ENCODE results near the gene CALHM5. TPM values are rescaled to one million over a fixed set of nuclear protein-coding genes. Genes with fewer than 3 reads are reported as not detected.

The CALHM5 gene
- total RNA-seq, 1 experiment from 2014 or later, result not detected

GRCh38 chr6:116497113-116497676 is 14.2 kb upstream of the CALHM5 start:
- POLR2A ChIA-PET (ENCODE audit: unreplicated experiment), result no interaction called here

DNA sequence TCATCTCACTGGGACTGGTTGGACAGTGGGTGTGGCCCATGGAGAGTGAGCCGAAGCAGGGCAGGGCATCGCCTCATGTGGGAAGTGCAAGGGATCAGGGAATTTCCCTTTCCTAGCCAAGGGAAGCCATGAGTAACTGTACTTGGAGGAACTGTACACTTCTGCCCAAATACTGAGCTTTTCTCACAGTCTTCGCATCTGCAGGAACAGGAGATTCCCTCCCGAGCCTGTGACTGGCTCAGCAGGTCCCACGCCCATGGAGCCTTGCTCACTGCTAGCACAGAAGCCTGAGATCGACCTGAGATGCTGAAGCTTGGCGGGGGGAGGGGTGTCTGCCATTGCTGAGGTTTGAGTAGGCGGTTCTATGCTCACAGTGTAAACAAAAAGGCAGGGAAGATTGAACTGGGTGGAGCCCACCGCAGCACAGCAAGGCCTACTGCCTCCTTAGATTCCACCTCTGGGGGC is 10.4 kb upstream of the CALHM5 start:
- Histone ChIP-seq H3K9me3 (ENCODE audit: low read length) (no peaks in the 10 kb centered on the region), H3K4me3 (ENCODE audit: low read length) (no peak overlapping the region), H3K4me2 (ENCODE audit: low read length) (no peak overlapping the region), H3K9me2 (replicated peaks; ENCODE audit: low read length) (no peaks in the 10 kb centered on the region), H3K79me2 (ENCODE audit: low read length) (no peaks in the 10 kb centered on the region), H3F3A (ENCODE audit: low read length, unreplicated experiment) (no peaks in the 10 kb centered on the region), H3K36me3 (ENCODE audit: low read depth, low read length) (no peaks in the 10 kb centered on the region), H3K27ac (ENCODE audit: low read length) (no peak overlapping the region), H3K27me3 (ENCODE audit: low read length) (no peaks in the 10 kb centered on the region), H3K9ac (ENCODE audit: low read length) (no peak overlapping the region), H3K4me1 (ENCODE audit: insufficient read depth, low read length) (no peaks in the 10 kb centered on the region), H2AFZ (ENCODE audit: low read length) (no peak overlapping the region), H4K20me1 (ENCODE audit: low read length) (no peaks in the 10 kb centered on the region)
- no TSS peak for BruUV-seq (replicated peaks)
- ATAC-seq (no peak), DNase-seq (no peak)
- TF ChIP-seq EZH2 (IDR thresholded peaks at IDR 0.05; ENCODE audit: low read length, unreplicated experiment) (no peak), EZH2phosphoT487 (IDR thresholded peaks at IDR 0.05; ENCODE audit: borderline replicate concordance, low read length) (no peak)
- TF ChIP-seq, protein P1, sequence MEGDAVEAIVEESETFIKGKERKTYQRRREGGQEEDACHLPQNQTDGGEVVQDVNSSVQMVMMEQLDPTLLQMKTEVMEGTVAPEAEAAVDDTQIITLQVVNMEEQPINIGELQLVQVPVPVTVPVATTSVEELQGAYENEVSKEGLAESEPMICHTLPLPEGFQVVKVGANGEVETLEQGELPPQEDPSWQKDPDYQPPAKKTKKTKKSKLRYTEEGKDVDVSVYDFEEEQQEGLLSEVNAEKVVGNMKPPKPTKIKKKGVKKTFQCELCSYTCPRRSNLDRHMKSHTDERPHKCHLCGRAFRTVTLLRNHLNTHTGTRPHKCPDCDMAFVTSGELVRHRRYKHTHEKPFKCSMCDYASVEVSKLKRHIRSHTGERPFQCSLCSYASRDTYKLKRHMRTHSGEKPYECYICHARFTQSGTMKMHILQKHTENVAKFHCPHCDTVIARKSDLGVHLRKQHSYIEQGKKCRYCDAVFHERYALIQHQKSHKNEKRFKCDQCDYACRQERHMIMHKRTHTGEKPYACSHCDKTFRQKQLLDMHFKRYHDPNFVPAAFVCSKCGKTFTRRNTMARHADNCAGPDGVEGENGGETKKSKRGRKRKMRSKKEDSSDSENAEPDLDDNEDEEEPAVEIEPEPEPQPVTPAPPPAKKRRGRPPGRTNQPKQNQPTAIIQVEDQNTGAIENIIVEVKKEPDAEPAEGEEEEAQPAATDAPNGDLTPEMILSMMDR (conservative IDR thresholded peaks at IDR 0.05; ENCODE audit: low read depth, low read length), result no peak
- POLR2A ChIA-PET (ENCODE audit: unreplicated experiment), result no interaction called here
- intact Hi-C loops (cut with micrococcal nuclease), result no loop called here
- CTCF ChIA-PET, result no interaction called here

More at GRCh38 chr6:116497113-116497676, 14.2 kb upstream of the CALHM5 start:
- intact Hi-C loops (cut with micrococcal nuclease), result no loop called here
- CTCF ChIA-PET, result no interaction called here
- Histone ChIP-seq H3K4me2 (ENCODE audit: low read length) (no peak overlapping the region), H3K4me3 (ENCODE audit: low read length) (no peak overlapping the region), H4K20me1 (ENCODE audit: low read length) (no peaks in the 10 kb centered on the region), H3K9me3 (ENCODE audit: low read length) (no peaks in the 10 kb centered on the region), H3F3A (ENCODE audit: low read length, unreplicated experiment) (no peaks in the 10 kb centered on the region), H3K36me3 (ENCODE audit: low read depth, low read length) (no peaks in the 10 kb centered on the region), H3K27me3 (ENCODE audit: low read length) (no peaks in the 10 kb centered on the region), H3K4me1 (ENCODE audit: insufficient read depth, low read length) (no peaks in the 10 kb centered on the region), H3K9ac (ENCODE audit: low read length) (no peak overlapping the region), H3K27ac (ENCODE audit: low read length) (no peak overlapping the region), H3K9me2 (replicated peaks; ENCODE audit: low read length) (no peaks in the 10 kb centered on the region), H2AFZ (ENCODE audit: low read length) (no peak overlapping the region), H3K79me2 (ENCODE audit: low read length) (no peaks in the 10 kb centered on the region)
- TF ChIP-seq EZH2 (IDR thresholded peaks at IDR 0.05; ENCODE audit: low read length, unreplicated experiment) (no peak), EZH2phosphoT487 (IDR thresholded peaks at IDR 0.05; ENCODE audit: borderline replicate concordance, low read length) (no peak)
- TF ChIP-seq, protein P1 (conservative IDR thresholded peaks at IDR 0.05; ENCODE audit: low read depth, low read length), result no peak
- no peak for ATAC-seq
- BruUV-seq (replicated peaks), result no TSS peak
- DNase-seq, result no peak

DNA sequence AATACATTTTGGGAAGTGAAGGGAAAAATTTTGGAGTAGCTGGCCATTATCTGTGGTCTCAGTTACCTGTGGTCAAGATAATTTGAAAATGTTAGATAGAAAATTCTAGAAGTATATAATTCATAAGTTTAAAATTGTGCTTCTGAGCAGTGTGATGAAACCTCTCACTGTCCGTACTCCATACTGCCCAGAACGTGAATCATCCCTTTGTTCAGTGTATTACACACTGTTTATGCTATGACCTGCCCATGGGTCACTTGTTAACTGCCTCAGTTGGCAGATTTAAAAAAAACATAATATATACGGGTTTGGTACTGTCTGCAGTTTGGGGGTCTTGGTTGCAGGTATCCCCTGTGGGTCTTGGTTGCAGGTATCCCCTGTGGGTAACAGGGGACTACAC is 4.1 kb upstream of the CALHM5 start:
- no peaks in the 10 kb centered on the region for H3K27me3 ChIP-seq (ENCODE audit: low read length)
- H3K4me3 ChIP-seq (ENCODE audit: low read length), result no peak overlapping the region
- H3K79me2 ChIP-seq (ENCODE audit: low read length), result no peaks in the 10 kb centered on the region
- no peaks in the 10 kb centered on the region for H3K36me3 ChIP-seq (ENCODE audit: low read depth, low read length)
- H2AFZ ChIP-seq (ENCODE audit: low read length), result no peak overlapping the region
- no peaks in the 10 kb centered on the region for H4K20me1 ChIP-seq (ENCODE audit: low read length)
- DNase-seq (peak; percentile 28), ATAC-seq (peak; percentile 77)
- no TSS peak for BruUV-seq (replicated peaks)
- no peaks in the 10 kb centered on the region for H3F3A ChIP-seq (ENCODE audit: low read length, unreplicated experiment)
- ChIA-PET POLR2A (ENCODE audit: unreplicated experiment) (no interaction called here), CTCF (no interaction called here)
- no peak overlapping the region for H3K27ac ChIP-seq (ENCODE audit: low read length)
- H3K4me2 ChIP-seq (ENCODE audit: low read length), result no peak overlapping the region
- no peaks in the 10 kb centered on the region for H3K9me3 ChIP-seq (ENCODE audit: low read length)
- TF ChIP-seq, protein P1 (conservative IDR thresholded peaks at IDR 0.05; ENCODE audit: low read depth, low read length), result no peak
- TF ChIP-seq EZH2 (IDR thresholded peaks at IDR 0.05; ENCODE audit: low read length, unreplicated experiment) (no peak), EZH2phosphoT487 (IDR thresholded peaks at IDR 0.05; ENCODE audit: borderline replicate concordance, low read length) (no peak)
- no peak overlapping the region for H3K9ac ChIP-seq (ENCODE audit: low read length)
- 0 out of 2 replicates have a peak, but pooled peaks cover 5% of the 10 kb centered on the region for H3K4me1 ChIP-seq (ENCODE audit: insufficient read depth, low read length)
- intact Hi-C loops (cut with micrococcal nuclease), result no loop called here
- no peaks in the 10 kb centered on the region for H3K9me2 ChIP-seq (replicated peaks; ENCODE audit: low read length)

Data from PC-3 (cell line).